GM21515 (cell line): Measurements from ENCODE around the gene CADM1.
A peak's percentile ranks its signal among the peaks of the same experiment; 100 is the strongest.

Experiments
- ATAC-seq: cut with Tn5 transposase; IDR thresholded peaks from one replicate; pipeline ENCODE4 v1.9.1; 2021; ENCODE audit not compliant: unreplicated experiment

Gene CADM1

GRCh38 chr11:115504276-115505158, at the start of gene CADM1:
TSS of gene CADM1 (minus strand) at chr11:115504415.
- peak; percentile 82 for ATAC-seq

DNA sequence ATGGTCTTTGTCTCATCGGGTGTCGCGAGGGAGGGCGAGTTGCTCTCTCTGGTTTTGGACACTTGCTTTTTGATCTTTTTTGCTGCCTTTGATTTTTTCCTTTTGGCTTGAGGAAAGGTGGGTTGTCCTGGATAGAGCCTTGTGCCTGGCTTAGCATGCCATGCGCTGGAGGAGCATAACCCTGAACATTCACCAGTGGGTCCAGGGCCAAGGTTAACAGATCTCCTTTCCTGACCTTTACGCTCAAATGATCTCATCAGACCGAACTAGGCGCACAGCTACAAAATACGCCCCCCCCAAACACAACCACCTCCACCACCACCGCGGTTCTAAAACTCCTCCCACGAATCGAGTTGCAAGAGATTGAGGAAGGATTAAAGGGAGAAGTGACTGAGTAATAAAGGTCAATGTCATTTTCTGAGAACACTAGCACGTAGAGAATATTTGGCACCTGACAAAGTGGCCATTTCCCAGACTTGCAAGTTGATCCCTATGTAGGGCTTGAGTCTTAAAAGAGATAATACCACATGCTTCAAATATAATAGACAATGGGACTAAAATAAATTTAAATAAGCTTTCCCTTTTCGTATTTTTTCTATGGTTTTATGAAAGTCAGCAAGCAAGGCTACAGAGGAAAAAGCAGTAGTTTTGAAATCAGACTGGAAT, 48.7 kb upstream of the CADM1 start:
- no peak for ATAC-seq

DNA sequence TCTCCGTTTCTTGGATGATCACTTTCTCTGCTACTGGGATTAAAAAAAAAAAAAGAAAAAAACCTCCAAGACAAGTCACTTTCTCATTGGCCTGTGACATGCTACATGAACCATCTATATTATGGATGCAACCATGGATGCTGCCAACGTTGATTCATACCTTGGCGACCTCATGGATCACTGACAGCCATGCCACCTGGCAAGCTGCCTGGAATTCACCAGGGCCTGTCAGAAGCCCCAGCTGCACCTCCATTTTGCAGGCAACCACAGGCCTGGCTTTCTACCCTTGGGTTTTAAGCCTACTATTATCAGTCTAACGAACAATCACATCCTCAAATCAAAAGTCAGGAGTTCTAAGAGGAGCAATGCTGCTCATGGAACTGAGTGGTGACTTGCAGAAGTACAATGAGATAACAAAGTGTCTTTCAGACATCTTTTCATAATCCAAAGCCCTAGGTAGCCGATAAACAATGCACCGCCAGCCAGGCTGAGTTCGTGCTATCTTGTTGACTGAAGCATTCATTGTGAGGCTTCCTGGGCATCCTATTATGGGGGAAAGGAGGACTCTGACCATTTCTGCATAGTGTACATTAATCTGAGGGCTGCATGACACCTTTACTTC, 48.0 kb upstream of the CADM1 start:
- no peak for ATAC-seq

GRCh38 chr11:115550291-115551059, 46.3 kb upstream of the CADM1 start:
- ATAC-seq: no peak

DNA sequence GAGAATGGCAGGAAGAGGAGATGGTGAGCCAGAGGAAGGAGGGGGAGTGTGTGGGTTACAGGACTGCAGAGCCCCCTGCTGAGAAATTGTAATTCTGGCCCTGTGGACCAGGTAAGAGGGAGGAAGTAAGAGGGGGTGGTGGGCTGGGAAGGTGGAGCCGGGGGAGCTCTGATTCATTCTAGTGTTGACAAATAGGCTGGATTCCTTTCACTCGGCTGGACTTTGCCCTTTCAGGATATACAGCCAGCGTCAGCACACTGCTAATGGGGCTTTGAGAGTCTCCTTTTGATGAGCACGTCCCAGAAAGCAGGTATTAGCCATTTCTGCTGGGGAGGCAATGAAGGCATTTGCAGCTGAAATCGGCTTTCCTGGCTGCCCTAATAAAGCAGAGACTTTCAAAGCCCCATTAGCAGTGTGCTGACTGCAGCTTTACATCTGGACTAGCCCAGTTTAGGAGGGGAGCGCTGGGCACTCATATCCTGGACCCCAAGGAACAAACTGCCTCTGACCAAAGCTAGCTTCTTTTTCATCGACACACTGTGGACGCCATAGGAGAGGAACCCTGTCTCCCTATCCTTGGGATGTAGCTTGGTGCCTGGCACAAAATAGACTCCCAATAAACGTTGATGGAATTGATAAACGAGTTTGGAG, 44.8 kb upstream of the CADM1 start:
- ATAC-seq: no peak

GRCh38 chr11:115545581-115546210, 41.5 kb upstream of the CADM1 start:
- ATAC-seq: no peak

GRCh38 chr11:115544422-115544948, 40.3 kb upstream of the CADM1 start:
- no peak for ATAC-seq

GRCh38 chr11:115541518-115541917, 37.3 kb upstream of the CADM1 start:
- ATAC-seq: no peak

- no peak for ATAC-seq
Observed at GRCh38 chr11:115539844-115540243, 35.6 kb upstream of the CADM1 start.

- no peak for ATAC-seq
Observed at GRCh38 chr11:115535781-115536180, 31.6 kb upstream of the CADM1 start.

GRCh38 chr11:115530752-115531151, 26.5 kb upstream of the CADM1 start:
- no peak for ATAC-seq

- no peak for ATAC-seq
Observed at GRCh38 chr11:115528225-115528624, 24.0 kb upstream of the CADM1 start.

GRCh38 chr11:115527534-115528125, 23.4 kb upstream of the CADM1 start:
- no peak for ATAC-seq

GRCh38 chr11:115525531-115526006, 21.4 kb upstream of the CADM1 start:
- no peak for ATAC-seq

DNA sequence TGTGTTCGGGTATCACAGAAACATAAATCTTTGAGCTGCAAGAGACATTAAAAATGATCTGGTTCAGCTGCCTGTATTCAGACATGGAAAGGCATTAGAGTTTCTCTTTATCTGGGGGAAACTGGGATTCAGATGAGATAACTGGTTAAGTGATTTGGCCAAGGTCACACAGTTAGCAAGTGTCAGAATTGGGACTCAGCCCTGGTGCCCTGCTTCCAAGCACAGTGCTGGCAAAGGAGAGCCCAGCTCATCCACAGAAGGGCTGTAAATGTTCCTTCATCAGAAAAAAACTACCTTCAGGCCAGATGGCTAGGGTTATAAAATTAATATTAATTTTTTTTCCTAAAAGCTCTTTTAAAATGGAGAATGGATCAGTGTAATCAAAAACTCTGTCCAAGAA, 20.4 kb upstream of the CADM1 start:
- no peak for ATAC-seq

- no peak for ATAC-seq
Observed at GRCh38 chr11:115523727-115524399, 19.6 kb upstream of the CADM1 start.

DNA sequence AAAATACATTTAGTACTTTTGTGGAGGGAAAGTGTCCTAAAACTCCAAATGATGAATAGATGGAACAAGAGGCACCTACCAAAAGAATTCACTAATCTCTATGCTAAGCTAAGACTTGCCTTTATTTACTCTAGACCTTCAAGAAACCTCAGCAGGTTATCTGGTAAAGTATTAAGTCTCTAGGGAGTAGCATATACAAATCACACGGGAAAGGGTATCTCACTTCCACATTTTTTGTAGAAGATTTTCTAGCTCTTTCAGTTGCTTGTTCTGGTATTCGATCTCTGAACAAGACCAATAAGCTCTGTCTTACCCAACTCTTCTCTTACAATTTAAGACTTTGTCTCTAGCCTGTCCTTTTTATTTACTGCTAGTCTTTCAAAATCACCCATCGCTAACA, 18.1 kb upstream of the CADM1 start:
- no peak for ATAC-seq

DNA sequence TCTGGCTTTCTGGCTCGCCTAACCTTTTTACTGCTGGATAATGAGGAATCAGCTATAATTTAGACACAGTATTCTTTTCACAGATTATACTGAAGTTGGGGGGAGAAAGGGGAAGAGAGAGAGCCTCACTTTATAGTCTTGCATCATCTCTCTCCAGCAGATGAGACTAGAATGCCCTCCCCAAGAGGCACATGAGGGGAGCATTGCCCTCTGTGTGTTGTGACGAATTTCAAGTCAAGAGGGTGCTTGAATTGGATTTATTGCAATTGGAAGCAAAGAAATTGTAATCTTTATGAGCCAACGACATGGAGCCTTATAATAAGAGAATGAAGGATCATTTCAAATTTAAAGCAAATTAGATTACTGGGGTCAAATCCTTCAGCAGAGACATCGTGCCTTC, 17.6 kb upstream of the CADM1 start:
- no peak for ATAC-seq
